8988T (cell line): ENCODE data around the gene SCARB1.

Experiments used
- DNase-seq: peaks from one replicate; pipeline ENCODE4 v3.0.0; 2011

SCARB1 gene

DNA sequence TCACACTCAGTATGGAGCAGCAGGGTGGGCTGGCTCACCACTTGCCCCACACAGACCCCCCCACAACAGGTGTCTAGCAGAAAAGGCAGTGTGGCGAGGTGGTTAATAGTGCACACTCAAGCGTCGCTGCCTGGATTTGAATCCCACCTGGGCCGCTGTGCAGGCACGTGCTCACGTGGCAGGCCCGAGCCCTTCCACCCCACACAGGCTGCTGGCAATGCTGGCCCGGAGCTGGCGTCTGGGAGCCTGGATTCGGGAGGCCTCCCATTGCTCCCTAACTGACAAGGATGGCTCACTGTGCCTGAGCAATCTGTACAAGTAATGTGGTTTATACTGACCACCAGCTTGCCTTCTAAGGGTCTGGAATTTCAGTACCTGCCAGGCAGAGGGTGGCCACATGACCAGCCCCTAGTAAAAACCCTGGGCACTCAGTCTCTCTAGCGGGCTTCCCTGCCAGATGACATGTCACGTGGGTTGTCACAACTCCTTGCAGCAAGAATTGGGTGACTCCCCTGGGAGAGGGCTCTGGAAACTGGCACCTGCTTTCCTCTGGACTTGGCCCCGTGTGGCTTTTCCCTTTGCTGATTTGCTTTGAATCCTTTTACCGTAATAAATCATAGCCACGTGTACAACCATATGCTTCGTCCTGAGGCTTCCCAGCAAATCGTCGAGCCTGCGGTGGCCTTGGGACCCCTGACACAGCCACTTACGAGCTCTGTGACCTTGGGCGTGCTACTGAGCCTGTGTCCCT lies 72.8 kb downstream of the SCARB1 start:
- no peak for DNase-seq

- no peak for DNase-seq
These were observed 74.6 kb downstream of the SCARB1 start for GRCh38 chr12:124788936-124789555.

- DNase-seq, result peak; percentile 46
These were observed 77.4 kb downstream of the SCARB1 start for GRCh38 chr12:124786061-124786964.

DNA sequence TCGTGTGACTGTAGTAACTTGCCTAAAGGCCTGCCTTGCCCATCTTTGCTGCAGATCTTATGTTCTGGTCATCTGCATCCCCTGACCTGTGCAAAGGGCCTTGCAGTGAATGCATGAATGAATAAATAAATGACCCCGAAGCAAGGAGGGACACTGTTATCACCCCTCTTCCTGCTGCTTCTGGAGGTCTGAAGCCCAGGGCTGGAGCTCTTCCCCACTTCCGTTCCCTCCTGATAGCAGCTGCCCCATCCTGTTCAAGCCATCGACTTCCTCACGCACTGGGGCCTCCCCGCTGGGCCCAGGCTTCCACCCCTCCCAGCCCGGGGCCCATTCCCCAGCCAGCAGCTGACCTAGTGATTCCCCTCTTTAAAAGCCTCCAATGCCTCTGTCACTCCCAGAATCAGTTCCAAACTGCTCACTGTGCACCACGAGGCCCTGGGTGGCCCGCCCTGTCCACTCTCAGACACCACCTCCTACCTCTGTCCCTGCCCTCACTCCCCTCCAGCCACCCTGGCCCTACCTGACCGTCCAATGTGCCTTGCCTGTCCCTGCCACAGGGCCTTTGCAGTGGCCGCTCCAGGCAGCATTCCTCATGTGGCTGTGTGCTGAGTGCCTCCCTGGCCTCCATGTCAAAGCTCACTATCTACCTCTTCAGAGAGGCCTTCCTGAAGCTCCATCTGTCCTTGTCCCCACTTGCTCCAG lies 78.6 kb downstream of the SCARB1 start:
- DNase-seq, result no peak

- DNase-seq, result no peak
These were observed 80.6 kb downstream of the SCARB1 start for GRCh38 chr12:124783087-124783486.

- DNase-seq, result no peak
These were observed 81.5 kb downstream of the SCARB1 start for GRCh38 chr12:124782132-124782531.

DNA sequence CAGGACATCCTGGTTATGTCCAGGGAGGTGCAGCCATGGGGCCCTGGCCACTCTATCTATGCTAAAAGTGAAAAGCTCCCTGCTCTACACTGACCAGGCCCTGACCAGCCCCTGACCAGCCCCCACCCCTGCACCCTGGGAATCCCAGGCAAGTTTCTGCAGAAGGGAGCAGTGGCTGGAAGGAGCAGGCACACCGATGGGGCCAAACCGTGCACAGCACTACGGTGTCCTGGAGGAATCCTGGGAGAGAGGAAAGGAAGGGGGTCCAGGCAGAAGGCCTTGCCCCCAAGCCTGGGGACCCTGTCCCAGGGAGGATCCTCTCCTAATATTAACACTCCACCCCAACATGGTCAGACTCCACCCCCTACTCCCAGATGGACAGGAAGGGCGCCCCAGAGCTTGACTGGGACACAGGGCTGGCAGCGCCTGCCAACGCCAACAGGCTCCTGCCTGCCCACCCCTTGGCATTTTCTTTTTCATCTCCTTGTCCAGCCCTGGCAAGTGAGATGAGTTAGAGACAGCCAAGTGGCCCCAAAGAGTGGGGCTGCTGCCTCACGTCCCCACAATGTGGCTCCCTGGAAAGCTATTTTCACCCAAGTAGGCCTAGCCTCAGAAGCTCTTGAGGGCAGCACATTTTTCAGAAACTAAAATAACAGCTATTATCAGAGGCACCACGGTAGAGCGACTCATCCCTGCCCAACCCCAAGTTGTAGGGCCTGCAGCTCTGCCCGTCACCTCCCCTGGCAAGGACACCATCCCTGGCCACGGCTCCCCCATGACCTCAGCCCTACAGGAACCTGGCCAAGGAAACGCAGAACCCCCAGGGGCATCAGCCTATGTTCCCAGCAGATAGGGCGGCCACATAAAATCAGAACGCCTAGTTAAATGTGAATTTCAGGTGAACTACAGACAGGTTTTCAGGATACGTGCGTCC lies 82.6 kb downstream of the SCARB1 start:
- no peak for DNase-seq

GRCh38 chr12:124780336-124780735 lies 83.3 kb downstream of the SCARB1 start:
- DNase-seq, result no peak

- DNase-seq, result no peak
These were observed 84.2 kb downstream of the SCARB1 start for GRCh38 chr12:124779161-124780141.

GRCh38 chr12:124778411-124778810 lies 85.3 kb downstream of the SCARB1 start:
- DNase-seq, result no peak

- no peak for DNase-seq
These were observed 86.0 kb downstream of the SCARB1 start for GRCh38 chr12:124777399-124778372.

- no peak for DNase-seq
These were observed 87.5 kb downstream of the SCARB1 start for GRCh38 chr12:124776125-124776513.

- DNase-seq, result no peak
These were observed 89.0 kb downstream of the SCARB1 start for GRCh38 chr12:124774462-124775167.

- DNase-seq, result no peak
These were observed 89.6 kb downstream of the SCARB1 start for GRCh38 chr12:124774054-124774461.

- DNase-seq, result no peak
These were observed 91.1 kb downstream of the SCARB1 start for GRCh38 chr12:124772289-124773170.

DNA sequence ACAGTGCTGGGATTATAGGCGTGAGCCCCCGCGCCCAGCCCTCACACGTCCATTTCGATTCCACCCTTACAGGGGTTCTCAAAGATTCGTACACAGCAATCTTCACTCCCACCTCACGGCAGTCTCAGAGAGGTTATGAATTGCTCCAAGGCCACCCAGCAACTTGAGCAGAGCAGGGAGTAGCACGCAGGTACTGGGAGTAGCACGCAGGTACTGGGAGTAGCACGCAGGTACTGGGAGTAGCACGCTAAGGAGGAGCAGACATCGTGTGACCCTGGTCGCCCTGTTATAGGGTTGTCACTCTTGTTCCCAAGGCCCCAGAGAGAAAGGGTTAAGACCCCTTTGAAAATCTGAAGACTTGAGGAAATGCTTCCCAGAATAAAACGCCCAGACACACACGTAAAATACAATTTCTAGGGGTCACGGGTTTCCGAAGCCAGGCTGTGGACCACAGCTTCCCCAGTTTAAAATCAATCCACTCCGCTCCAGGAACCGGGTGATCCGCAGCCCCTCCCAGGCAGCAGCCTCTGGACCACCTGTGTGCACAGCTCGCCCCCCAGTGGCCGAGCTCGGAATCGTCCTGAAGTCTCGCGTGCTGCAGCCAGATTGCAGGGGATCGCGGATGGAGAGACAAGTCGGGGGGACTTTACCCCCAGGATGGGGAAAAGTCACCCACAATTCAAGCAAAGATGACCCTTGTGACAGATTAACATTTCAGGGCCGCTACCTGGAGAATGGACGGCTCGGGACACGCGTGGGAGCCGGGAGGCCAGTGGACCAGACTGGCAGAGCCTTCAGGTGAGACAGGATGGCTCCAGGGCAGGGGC lies 92.0 kb downstream of the SCARB1 start:
- DNase-seq, result peak; percentile 80

GRCh38 chr12:124770728-124771127 lies 92.9 kb downstream of the SCARB1 start:
- no peak for DNase-seq
